K562 (cell line): Measurements from ENCODE around the gene EPHA4. TPM values are rescaled to one million over a fixed set of nuclear protein-coding genes. Genes with fewer than 3 reads are reported as not detected.

Experiments used
- ATAC-seq: fragments of 200-7000 bp; cut with Tn5 transposase; 3 replicates; pipeline ENCODE4 v1.9.1; 2020; ENCODE audit warnings: moderate library complexity
- BruUV-seq: library from RNA; stranded (reverse); fragments of 400-500 nt; replicated peaks from 2 replicates; lab custom pipeline; 2021; lab: Mats Ljungman, UMichigan
- CTCF ChIA-PET: fragments of 300-600 bp; formaldehyde crosslinking; extraction: SDS; loops from one replicate; lab custom pipeline; 2021; ENCODE audit warnings: low intra/inter-chr PET ratio; lab: Yijun Ruan, JAX
- POLR2A ChIA-PET: fragments of 300-600, 350-650 bp; sonication (Branson Sonifier 250); formaldehyde crosslinking; extraction: SDS; loops from one replicate; lab custom pipeline; 2021; ENCODE audit warnings: antibody characterized with exemption, inconsistent platforms; lab: Yijun Ruan, JAX
- DNase-seq, 4 experiments: peaks; one replicate each; pipeline versions ENCODE4 v3.0.0 to v3.0.0-alpha.2; 2011 to 2018; ENCODE audit warnings: low spot score in 3 of 4, mixed read lengths in 3 of 4; ENCODE audit errors: extremely low read depth in 1 of 4
- FAIRE-seq: peaks from 2 replicates; lab custom pipeline; 2011; peaks lifted over from hg19 to GRCh38; lab: Jason Lieb, UNC
- H2AFZ ChIP-seq: 2 replicates; pipeline ENCODE4 v1.6.0; 2011; ENCODE audit warnings: low read depth, low read length, control low read depth, inconsistent platforms
- H3K27ac ChIP-seq: fragments of 200-600 bp; 3 replicates; pipeline ENCODE4 v1.8.0; 2011; ENCODE audit warnings: low read depth, mild to moderate bottlenecking, control low read depth, inconsistent platforms, low read length, moderate library complexity, mixed read lengths; ENCODE audit errors: extremely low read depth
- H3K27me3 ChIP-seq, 2 experiments: fragments of 300-600 bp in 1 of 2; 2 replicates in 1 of 2; 3 replicates in 1 of 2; pipeline versions ENCODE4 v1.6.0 to v1.8.0; 2011; ENCODE audit warnings: inconsistent platforms in 2 of 2, low read length in 2 of 2, mild to moderate bottlenecking in 1 of 2, mixed read lengths in 1 of 2, moderate library complexity in 1 of 2; ENCODE audit not compliant: control insufficient read depth in 2 of 2, insufficient read depth in 2 of 2
- H3K36me3 ChIP-seq: fragments of 300-600 bp; 3 replicates; pipeline ENCODE4 v1.8.0; 2011; ENCODE audit warnings: mild to moderate bottlenecking, low read length, inconsistent platforms; ENCODE audit not compliant: control insufficient read depth, insufficient read depth
- H3K4me1 ChIP-seq, 2 experiments: fragments of 200-600 bp in 1 of 2; replicated peaks in 1 of 2; 2 replicates in 1 of 2; 3 replicates in 1 of 2; pipeline versions ENCODE4 v1.5.1 to v1.8.0; 2011; ENCODE audit warnings: inconsistent platforms in 2 of 2, low read length in 2 of 2, mild to moderate bottlenecking in 1 of 2, mixed read lengths in 1 of 2, moderate library complexity in 1 of 2; ENCODE audit not compliant: control insufficient read depth in 2 of 2, insufficient read depth in 2 of 2
- H3K4me2 ChIP-seq: 2 replicates; pipeline ENCODE4 v1.6.1; 2011; ENCODE audit warnings: low read length, control low read depth, inconsistent platforms, mixed read lengths; ENCODE audit not compliant: insufficient read depth
- H3K4me3 ChIP-seq: fragments of 200-600 bp; sonication (generic), shearing (Covaris generic); 2 replicates; pipeline ENCODE4 v1.5.1; 2016; ENCODE audit warnings: control low read depth, inconsistent platforms
- H3K79me2 ChIP-seq: fragments of 200-600 bp; 3 replicates; pipeline ENCODE4 v1.8.0; 2011; ENCODE audit warnings: low read length, inconsistent platforms; ENCODE audit not compliant: control insufficient read depth, insufficient read depth
- H3K9ac ChIP-seq, 2 experiments: 2 replicates each; pipeline versions ENCODE4 v1.6.0 to v1.6.1; 2011; ENCODE audit warnings: low read depth in 2 of 2, low read length in 2 of 2, control low read depth in 1 of 2, inconsistent platforms in 1 of 2, mild to moderate bottlenecking in 1 of 2, mixed read lengths in 1 of 2; ENCODE audit not compliant: insufficient read depth in 1 of 2
- H3K9me1 ChIP-seq: one replicate; pipeline ENCODE4 v1.6.0; 2011; ENCODE audit warnings: inconsistent platforms, mild to moderate bottlenecking, low read length, moderate library complexity; ENCODE audit not compliant: control insufficient read depth, insufficient read depth
- H3K9me3 ChIP-seq: replicated peaks from 2 replicates; pipeline ENCODE4 v1.5.1; 2011; ENCODE audit warnings: low read depth, low read length, inconsistent platforms; ENCODE audit not compliant: control insufficient read depth, insufficient read depth
- H4K20me1 ChIP-seq: replicated peaks from 2 replicates; pipeline ENCODE4 v1.6.1; 2011; ENCODE audit warnings: low read length, inconsistent platforms, mixed read lengths; ENCODE audit not compliant: control insufficient read depth, insufficient read depth
- ADNP ChIP-seq: fragments of 200-800 bp; sonication (Bioruptor generic); IDR thresholded peaks from 2 replicates; pipeline ENCODE4 v1.6.1; 2016; ENCODE audit warnings: missing genetic modification characterization, missing compliant biosample characterization
- CREB3L1 ChIP-seq: fragments of 450-650 bp; IDR thresholded peaks from 2 replicates; pipeline ENCODE4 v1.6.1; 2014; ENCODE audit warnings: low read depth, mild to moderate bottlenecking, moderate library complexity, borderline replicate concordance
- MTF1 ChIP-seq: fragments of 250-450 bp; sonication (Bioruptor Pico); IDR thresholded peaks from 2 replicates; pipeline ENCODE4 v1.9.0; 2021; ENCODE audit warnings: moderate library complexity, mild to moderate bottlenecking, inconsistent platforms, borderline replicate concordance
- SNRNP70 ChIP-seq: fragments of 200-400 bp; formaldehyde crosslinking; optimal IDR thresholded peaks from 2 replicates; pipeline ENCODE3; 2017; ENCODE audit warnings: low read depth, low read length
- ZNF551 ChIP-seq: fragments of 250-450 bp; sonication (Bioruptor Pico); IDR thresholded peaks from 2 replicates; pipeline ENCODE4 v1.5.0; 2021; ENCODE audit warnings: mild to moderate bottlenecking, moderate library complexity
- WGBS: fragments of 100-300 bp; shearing (Covaris generic); methylation state at CpG from one replicate; pipeline ENCODE4 v1.1.6; 2016; ENCODE audit warnings: low coverage, mixed read lengths; ENCODE audit not compliant: insufficient coverage; ENCODE audit errors: missing lambda C conversion rate; 5-methylcytosine and 5-hydroxymethylcytosine counted together
- in situ Hi-C: fragments of 300-500 bp; cut with MboI; formaldehyde crosslinking; loops from 4 replicates; pipeline ENCODE4 v1.15.0; 2018; ENCODE audit warnings: inconsistent platforms, mixed read lengths
- intact Hi-C: fragments of 100-400 bp; cut with micrococcal nuclease; formaldehyde crosslinking; loops from 2 replicates; pipeline ENCODE4 v1.14.2; 2022
- polyA plus RNA-seq, 8 experiments: library from polyadenylated mRNA; depleted of rRNA in 4 of 8; stranded (reverse) in 5 of 8; unstranded in 3 of 8; fragments of >200 nt; fragmentation: Nextera tagmentation in 2 of 8; fragmentation: Illumina TruSeq in 1 of 8; extraction: Ambion mirVana in 2 of 8; extraction: Trizol in 1 of 8; gene quantifications; 2 replicates each; pipeline versions ENCODE4 v1.2.1 to v1.2.3, GENCODE V29; 2011 to 2014; ENCODE audit warnings: inconsistent platforms in 1 of 8, missing spikeins in 1 of 8
- total RNA-seq, 7 experiments: library from RNA; depleted of rRNA in 6 of 7; stranded (reverse); fragments of >200 nt in 6 of 7; fragmentation: Illumina TruSeq in 2 of 7; extraction: Trizol in 2 of 7; gene quantifications; 2 replicates each; pipeline versions ENCODE4 v1.2.1 to v1.2.3, GENCODE V29; 2011 to 2021; ENCODE audit warnings: low replicate concordance in 1 of 7

Gene EPHA4
- total and polyA plus RNA-seq, 9 of the 15 experiments (the other 6 are each of a cell fraction or from before 2014, with no cell fraction given) = 0.07 to 0.09 (median 0.07) TPM; not detected in 6

DNA sequence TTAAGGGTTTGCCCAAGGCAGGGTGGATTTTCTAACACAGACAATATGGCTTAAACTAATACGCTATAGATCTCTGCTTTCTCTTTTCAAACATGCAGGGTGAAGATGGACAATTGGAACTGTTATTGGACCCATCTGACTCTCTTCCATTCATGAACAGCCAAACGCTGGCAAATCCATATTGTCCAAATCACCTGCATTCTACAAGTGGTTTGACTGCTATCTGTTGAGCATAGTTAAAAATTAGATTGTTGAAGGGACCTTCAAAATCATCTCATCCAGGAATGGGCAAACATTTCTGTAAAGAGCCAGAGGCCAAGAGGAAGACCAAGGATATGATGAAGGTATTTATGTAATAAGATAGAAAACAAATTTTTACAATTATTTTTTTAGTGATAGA, 65.6 kb downstream of the EPHA4 start:
- ChIA-PET CTCF (no interaction called here), POLR2A (no interaction called here)
- Histone ChIP-seq H3K4me2 (no peak overlapping the region), H3K36me3 (no peaks in the 10 kb centered on the region), H3K79me2 (no peaks in the 10 kb centered on the region), H3K4me1 (no peaks in the 10 kb centered on the region), H3K9ac (no peak overlapping the region), H3K9me3 (no peaks in the 10 kb centered on the region), H4K20me1 (no peaks in the 10 kb centered on the region), H3K9me1 (no peaks in the 10 kb centered on the region), H3K4me3 (no peak overlapping the region), H2AFZ (no peak overlapping the region), H3K27ac (no peak overlapping the region), H3K27me3 (no peaks in the 10 kb centered on the region)
- DNase-seq (no peak), FAIRE-seq (no peak), ATAC-seq (no peak)
- TF ChIP-seq SNRNP70 (no peak), ADNP (tag) (no peak), MTF1 (CRISPR knock-in tag) (no peak), ZNF551 (no peak), CREB3L1 (no peak)
- WGBS = 5% methylated on average over 2 of the region's 2 CpGs
- in situ Hi-C loops = no loop called here
- BruUV-seq = no TSS peak
- intact Hi-C loops = no loop called here
